NK-92 (cell line): ENCODE results near the gene FA2H.

ENCODE experiments used
- DNase-seq: peaks from one replicate; lab custom pipeline; 2025; ENCODE audit not compliant: unreplicated experiment; lab: John Stamatoyannopoulos, UW

Gene FA2H

GRCh38 chr16:74745109-74745615 lies 29.5 kb downstream of the FA2H start:
- no peak for DNase-seq

DNA sequence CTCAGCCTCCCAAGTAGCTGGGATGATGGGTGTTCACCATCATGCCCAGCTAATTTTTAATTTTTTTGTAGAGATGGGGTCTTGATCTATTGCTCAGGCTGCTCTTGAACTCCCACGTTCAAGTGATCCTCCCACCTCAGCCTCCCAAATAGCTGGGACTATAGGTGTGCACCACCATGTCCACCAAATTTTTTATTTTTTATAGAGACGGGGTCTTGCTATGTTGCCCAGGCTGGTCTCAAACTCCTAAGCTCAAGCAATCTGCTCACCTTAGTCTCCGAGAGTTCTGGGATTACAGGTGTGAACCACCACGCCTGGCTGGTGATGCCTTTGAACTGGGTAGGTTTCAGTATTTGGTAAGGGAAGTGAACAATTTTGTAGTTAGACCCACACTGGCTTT lies 30.1 kb downstream of the FA2H start:
- DNase-seq, result no peak

DNA sequence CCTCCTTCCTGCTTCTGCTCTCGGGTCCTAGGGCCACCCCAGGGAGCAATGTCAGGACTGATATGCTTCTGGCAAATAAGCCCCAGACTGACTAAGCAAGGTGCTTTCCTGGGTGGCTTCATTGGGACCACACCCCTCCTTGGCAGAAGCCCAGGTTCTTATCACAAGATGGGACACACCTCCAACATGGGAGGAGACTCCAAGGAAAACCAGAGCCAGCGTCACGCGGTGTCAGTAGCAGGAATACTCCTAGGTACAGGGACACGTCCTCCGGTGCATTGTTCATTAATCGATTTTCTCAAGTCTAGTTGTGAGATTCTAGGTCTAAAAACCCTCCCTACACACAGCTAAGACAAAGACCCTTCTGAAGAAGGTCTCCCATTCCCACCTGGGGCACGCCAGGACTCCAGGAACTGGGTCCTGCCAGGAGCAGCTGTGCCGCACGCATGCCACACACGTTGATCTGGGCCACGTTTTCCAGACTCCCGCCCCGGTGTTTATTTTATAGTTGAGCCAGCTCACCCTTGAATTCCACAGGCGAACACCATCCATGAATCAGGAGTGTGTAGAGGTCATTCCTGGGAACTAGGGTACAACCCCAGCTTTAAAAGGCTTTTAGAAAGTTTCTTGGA lies 30.8 kb downstream of the FA2H start:
- no peak for DNase-seq

DNA sequence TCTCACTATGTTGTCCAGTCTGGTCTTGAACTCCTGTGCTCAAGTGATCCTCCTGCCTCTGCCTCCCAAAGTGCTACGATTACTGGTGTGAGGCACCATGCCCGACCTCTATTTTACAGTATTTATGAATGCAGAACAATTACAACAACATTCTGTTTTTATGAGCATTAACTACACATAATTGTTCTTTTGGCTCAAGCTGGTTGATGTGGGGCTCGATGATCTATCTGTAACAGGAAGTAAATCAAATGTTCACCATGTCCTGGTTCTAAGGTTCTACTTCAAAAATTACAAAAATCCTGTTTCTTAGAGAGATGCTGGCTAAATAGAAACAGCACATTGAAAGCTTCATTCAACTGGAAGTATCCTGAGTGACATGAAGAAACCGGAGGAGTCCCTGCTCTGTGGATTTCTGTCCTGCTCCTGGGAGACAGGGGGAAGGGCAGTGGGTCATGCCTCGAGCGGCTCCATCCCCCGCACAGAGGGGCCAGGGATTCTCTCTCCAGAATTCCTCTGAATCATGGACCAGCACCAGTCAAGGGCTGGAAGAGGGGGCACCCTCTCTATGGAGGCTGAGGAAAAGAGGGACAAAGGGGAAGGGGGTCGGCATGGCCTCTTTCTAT lies 31.5 kb downstream of the FA2H start:
- no peak for DNase-seq

DNA sequence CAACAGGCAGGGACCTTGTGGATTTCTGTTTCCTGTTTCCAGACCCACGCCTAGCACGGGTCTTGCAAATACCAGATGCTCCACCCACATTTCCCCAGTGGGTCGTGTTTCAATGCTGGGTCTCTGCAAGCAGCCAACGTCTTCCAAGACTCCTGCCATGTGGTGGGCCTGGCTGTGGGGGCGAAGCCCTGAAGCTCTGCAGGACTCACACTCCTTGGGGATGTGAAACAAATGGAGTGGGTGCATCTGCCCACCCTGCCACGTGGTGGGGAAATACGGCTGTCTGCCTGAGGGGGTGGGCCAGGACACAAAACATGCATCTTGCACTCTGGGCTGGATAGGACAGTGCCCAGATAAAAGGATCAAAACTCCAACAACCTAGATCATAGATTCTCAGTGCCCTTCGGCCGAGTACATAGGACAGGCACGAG lies 32.6 kb downstream of the FA2H start:
- no peak for DNase-seq

- DNase-seq, result no peak
These were observed 33.8 kb downstream of the FA2H start for GRCh38 chr16:74740795-74741304.

DNA sequence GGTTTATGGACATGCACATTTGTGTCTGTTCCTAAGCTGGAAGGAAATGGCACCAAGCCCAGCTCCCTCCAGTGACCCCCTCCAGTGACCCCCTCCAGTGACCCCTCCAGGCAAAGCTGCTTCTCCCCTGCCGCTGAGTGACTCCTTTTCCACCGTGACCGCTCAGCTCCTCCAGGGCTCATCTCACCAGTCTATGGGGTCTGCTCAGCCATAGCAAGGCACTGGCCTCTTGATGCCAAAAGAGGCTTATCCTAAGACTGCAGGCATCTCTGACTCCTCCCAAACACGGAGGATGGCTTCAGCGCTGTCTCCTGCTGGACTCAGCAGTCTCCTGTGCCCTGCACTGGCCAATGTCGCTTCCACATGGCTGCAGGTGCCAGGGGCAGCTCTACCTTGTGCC lies 35.3 kb downstream of the FA2H start:
- no peak for DNase-seq

GRCh38 chr16:74738816-74739215 lies 35.8 kb downstream of the FA2H start:
- DNase-seq, result no peak

DNA sequence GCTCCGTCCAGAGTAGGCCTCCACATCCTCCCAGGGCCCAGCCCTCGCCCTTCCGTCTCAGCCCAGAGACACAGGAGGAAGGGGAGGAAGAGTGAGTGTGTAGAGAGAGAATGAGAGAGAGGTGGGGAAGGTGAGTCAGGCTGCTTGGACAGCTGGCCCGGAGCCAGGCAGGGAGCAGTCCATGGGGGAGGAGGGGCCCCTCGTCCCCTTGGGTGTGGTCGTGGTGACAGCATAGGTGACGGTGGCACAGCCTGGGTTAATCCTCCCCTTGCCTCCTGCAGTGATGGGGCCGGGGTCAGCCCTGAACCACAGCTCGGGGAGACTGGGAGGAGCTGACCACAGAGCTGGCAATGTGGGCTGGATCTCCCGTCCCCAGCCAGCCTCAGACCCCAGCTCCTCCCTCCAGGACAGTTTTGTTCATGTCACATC lies 36.5 kb downstream of the FA2H start:
- no peak for DNase-seq

GRCh38 chr16:74737521-74737920 lies 37.1 kb downstream of the FA2H start:
- DNase-seq, result no peak

- DNase-seq, result no peak
These were observed 38.0 kb downstream of the FA2H start for GRCh38 chr16:74736531-74737157.

DNA sequence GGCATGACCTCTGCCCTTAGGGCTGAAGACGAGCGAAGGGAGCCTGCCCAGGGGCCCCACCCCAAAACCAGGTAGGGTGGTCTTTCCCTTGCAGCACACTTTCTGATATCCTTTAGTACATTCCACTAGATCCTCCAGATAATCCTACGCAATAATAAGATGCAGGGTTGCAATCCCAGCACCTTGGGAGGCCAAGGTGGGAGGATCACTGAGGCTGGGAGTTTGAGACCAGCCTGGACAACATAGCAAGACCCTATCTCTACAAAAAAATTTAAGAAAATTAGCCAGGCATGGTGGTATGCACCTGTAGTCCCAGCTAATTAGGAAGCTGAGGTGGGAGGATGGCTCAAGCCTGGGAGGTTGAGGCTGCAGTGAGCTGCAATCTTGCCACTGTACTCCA lies 39.1 kb downstream of the FA2H start:
- no peak for DNase-seq

DNA sequence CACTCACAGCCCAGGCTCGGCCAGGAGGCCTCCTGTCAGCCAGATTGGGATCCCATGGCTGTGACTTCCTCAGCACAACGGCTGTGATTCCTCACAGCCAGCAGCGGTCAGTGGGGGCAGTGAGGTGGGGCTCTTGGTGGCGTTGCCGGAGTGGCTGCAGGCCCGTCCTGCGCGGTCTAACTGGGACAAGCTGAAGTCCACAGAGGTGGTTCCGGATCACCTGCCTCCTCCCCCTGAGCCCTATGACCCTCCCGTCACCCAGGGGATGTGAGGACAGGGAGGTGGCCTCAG lies 39.5 kb downstream of the FA2H start:
- DNase-seq, result no peak

GRCh38 chr16:74734361-74735161 lies 40.1 kb downstream of the FA2H start:
- DNase-seq, result no peak

- DNase-seq, result no peak
These were observed 41.8 kb downstream of the FA2H start for GRCh38 chr16:74732707-74733350.

DNA sequence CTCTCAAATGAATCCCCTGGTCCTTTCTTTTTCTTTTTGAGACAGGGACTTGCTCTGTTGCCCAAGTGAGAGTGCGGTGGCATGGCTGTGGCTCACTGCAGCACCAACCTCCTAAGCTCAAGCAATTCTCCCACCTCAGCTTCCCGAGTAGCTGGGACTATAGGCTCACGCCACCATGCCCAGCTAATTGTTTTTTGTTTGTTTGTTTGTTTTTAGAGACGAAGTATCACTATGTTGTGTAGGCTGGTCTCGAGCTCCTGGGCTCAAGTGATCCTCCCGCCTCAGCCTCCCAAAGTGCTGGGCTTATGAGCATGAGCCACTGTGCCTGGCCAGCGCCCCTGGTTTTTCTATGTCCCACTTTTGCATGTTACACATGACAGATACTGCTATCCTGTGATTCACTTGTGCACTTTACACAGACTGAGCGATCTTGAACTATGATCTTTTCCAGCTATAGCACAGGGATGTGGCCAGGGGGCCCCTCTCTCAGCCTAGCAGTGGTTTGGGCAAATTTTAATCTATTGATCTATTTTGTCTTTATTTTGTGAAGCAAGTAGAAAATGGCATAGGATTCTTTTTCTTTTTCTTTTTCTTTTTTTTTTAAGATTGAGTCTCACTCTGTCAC lies 42.7 kb downstream of the FA2H start:
- DNase-seq, result no peak

DNA sequence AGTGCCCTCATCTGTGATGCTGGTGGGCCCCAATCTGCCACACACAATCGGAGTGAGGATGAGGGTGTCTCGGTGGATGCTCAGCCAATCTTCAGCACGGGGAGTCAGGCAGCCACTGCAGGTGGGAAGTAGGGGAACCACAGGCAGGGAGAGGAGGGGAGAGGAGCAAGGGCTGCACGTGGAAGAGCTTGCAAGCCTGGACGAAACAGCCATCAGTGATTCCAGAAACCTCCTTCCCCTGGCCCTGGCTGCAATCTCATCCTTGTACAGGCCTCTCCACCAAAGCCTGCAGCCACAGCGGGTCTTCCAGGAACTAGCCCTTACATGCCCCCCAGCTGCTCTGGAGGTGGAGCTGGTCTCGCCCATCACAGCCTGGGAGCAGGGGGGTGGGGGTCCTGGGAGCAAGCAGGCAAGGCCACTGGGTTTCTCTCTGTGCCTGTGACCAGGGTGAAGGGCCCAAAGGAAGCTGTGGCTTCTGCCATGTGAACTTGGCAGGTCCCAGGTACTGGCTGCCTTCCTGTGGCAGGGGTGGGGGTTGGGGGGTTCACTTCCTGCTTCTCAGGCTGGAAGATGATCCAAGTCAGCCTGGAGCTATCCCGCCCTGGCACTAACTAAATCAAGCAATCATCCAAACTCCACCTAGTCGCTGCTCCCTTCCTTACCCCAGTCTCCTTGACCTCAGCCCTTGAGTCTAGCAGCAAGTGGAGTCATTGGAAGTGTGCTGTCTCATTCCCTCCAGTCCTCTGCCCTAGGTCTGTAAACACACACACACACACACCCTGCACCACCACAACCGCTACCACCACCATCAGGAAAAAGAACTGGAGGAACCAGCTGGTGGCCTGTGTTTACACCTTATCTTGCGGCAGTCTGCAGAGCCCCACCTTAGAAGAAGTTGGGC lies 44.6 kb downstream of the FA2H start:
- no peak for DNase-seq

DNA sequence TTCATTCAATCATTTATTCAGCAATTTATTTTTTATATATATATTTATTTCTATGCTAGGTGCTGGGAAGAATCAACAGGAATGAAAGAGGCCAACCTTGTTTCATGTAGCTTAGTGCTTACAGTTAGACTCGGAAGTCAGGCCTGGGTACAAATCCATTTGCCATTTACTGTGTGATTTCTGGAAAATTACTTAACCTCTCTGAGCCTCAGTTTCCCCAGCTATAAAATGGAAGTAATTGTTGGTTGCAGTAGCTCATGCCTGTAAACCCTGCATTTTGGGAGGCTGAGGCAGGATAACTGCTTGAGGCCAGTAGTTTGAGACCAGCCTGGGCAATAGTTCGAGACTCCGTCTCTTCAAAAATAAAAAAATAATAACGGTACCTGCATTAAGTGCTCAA lies 46.7 kb downstream of the FA2H start:
- DNase-seq, result no peak

- no peak for DNase-seq
These were observed 47.9 kb downstream of the FA2H start for GRCh38 chr16:74726716-74727115.
